Fibroblast of pulmonary artery (primary cell): ENCODE data around the gene MAN2A2.

Experiments used
- DNase-seq: peaks from one replicate; pipeline ENCODE4 v3.0.0-alpha.2; 2010; ENCODE audit warnings: low read depth
- H3K4me3 ChIP-seq: replicated peaks from 2 replicates; pipeline ENCODE4 v1.5.1; 2011; ENCODE audit warnings: low read depth, mild to moderate bottlenecking, control low read depth, low read length, moderate library complexity
- CTCF ChIP-seq: IDR thresholded peaks from 2 replicates; pipeline ENCODE4 v1.5.1; 2011; ENCODE audit warnings: mild to moderate bottlenecking, control low read depth, low read length, inconsistent platforms; ENCODE audit errors: missing control alignments

Gene MAN2A2

DNA sequence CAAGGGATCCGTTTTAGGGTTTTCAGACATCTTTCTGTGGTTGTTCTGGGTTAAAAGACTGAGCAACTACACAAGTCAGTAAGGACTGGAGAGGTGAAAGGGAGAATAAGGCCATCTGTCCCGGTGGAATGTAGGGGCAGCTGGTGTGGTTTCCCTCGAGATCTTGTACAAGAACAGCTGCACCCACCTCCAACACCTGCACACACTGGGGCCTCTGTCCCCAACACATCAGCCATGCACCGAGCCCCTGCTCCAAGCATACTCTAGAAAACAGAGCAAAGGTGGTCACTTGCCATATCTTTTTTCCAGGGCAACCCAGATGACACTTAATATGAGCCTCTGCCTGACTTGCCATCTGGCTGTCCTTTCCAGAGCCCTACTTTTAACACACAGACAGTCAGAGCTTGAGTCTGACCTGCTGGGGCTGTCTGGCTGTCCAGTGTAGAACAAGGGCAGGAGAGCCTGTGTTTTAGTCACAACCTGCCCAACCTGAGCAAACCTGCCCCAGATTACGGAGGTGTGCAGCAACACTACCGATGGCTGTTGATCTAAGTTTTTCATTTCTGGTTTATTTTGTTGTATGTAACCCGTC lies 12.2 kb downstream of the MAN2A2 start:
- TF ChIP-seq CTCF = no peak
- no peak for DNase-seq
- H3K4me3 ChIP-seq = no peak overlapping the region

DNA sequence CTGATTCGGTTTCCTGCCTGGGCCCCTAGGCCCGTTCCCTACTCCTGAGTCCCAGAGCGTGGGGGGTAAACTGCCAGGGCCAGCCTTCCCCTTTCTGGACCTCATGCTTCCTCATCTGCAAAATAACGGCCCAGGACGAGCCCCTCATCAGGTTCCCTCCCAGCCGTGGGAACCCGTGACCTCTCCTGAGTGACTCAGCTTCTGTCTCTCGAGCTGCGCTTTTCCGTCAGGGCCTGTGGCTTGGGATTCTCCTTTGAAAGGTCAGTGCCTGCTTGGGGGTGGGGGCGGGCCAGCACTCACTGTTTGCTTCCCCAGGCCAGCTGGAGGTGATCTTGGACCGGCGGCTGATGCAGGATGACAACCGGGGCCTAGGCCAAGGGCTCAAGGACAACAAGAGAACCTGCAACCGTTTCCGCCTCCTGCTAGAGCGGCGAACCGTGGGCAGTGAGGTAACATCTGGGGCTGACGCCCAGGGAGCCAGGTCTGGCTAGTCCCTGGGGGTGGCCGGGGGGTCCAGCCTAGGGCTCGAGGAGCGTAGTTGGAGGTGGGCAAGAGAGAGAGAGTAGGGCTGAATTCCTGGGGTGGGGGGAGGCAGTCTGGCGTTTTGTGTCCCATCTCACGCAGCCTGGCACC lies 12.8 kb downstream of the MAN2A2 start:
- no peak for TF ChIP-seq CTCF
- no peak for DNase-seq
- H3K4me3 ChIP-seq = no peak overlapping the region

DNA sequence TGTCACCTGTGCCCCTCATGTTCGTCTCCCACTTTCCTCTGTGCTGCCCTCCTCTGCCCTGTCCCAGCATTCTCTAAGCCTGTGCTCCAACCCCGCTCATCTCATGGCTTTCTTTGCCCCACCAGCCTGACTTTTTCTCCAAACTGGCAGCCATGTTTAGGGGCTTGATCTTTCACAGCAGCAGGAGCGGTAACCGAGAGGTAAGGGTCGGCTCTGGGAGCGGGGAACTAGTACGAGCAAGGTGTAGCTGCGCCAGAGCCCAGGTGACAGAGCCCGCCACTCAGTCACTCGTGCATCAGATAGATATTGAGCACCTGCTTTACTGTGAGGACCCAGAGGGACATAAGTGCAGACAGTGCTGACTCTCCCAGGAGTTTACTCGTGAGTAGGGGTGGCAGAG lies 13.4 kb downstream of the MAN2A2 start:
- no peak overlapping the region for H3K4me3 ChIP-seq
- no peak for TF ChIP-seq CTCF
- DNase-seq = no peak

DNA sequence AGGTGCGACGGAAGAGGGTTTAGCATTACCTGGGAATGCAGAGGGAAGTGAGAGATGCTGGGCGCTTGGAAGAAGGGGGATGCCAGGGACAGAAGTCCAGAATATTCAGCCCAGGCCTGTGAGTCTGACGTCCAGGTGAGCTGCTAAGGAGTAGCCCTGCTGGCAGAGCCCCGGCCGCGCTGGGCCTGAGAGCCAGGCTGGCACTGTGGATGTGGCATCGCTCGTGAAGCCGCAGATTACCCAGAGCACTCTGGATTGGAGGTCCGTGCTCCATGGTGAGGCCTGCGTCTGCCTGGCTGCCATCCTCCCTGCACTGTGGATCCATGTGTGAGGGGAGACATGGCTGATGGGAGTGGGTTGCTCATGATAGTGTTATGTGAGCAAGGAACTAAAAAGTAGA lies 14.5 kb downstream of the MAN2A2 start:
- no peak for TF ChIP-seq CTCF
- no peak for DNase-seq
- H3K4me3 ChIP-seq = no peak overlapping the region

DNA sequence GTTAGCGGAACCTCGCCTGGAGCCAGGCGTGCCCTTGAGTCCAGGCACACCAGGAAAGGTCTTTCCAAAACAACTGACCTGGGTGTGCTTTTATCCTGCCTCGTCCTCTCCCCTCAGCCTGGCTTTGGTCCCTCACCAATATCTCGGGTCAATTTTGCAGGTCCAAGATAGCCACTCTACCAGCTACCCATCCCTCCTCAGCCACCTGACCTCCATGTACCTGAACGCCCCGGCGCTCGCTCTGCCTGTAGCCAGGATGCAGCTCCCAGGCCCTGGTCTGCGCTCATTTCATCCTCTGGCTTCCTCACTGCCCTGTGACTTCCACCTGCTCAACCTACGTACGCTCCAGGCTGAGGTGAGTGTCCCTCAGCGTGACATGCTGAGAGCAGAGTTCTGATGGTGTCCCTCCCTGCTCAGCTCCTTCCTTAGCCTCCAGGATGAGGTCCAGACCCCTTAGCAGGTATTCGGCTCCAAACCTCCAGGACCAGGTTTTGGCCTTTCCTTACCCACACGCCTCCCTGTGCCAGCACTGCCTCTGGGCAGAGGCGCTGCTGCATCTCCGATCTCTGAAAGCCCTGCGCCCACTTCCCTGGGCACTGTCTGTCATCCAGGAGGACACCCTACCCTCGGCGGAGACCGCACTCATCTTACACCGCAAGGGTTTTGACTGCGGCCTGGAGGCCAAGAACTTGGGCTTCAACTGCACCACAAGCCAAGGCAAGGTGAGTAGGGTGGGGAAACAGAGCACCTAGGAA lies 15.1 kb downstream of the MAN2A2 start:
- no peak overlapping the region for H3K4me3 ChIP-seq
- TF ChIP-seq CTCF = no peak
- DNase-seq = no peak

DNA sequence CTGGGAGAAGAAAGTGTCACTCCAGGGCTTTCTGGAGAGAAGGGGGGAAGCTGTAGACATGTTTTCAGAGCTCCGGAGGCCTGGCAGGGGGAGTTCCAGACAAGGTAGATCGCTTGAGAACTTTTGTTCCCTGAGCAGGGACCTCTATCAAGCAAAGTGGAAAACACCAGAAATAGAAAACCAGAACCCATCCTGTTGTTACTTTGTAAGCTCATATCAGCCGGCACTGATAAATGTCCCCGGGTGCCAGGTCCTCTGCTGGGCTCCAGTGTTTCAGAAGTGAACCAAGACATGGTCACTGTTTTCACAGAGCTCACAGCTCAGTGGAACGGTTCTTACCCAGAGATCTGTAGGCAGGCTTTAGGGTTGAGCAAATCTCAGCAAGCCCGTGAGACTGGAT lies 15.7 kb downstream of the MAN2A2 start:
- no peak for DNase-seq
- no peak overlapping the region for H3K4me3 ChIP-seq
- TF ChIP-seq CTCF = no peak
